T1000 (cell line): ENCODE results near the gene MOG.

ENCODE experiments used
- DNase-seq: peaks from one replicate; lab custom pipeline; 2025; ENCODE audit warnings: mixed read lengths; lab: John Stamatoyannopoulos, UW

The MOG gene

DNA sequence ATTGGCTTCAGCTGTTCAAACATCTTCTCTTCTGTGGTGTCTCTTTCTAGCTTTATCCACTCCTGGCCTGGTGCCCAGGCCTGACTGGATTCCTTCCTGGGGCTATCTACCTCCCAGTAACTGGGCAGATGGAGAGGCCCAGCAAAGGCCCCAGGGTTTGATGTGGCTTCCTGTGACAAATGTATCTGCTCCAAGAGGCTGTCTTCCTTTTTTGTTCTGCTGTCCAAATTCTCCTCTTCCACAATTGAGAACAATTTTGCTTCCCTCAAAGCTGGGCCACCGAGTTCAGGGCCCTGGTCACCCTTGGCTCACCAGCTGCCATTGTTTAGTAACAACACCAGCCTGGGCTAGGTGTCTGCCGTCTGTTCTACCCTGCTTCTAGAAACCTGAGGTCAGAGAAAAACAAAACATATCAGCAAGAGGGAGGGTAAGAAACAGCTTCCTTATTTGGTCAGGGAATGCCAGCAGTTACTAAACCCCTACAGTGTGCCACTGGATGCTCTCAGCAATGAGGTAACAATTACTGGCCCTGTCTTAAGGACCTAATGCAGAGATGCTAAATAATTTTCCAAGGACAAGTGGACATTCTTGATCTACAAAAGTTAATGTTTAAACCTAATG is 20.2 kb downstream of the MOG start:
- DNase-seq = no peak

DNA sequence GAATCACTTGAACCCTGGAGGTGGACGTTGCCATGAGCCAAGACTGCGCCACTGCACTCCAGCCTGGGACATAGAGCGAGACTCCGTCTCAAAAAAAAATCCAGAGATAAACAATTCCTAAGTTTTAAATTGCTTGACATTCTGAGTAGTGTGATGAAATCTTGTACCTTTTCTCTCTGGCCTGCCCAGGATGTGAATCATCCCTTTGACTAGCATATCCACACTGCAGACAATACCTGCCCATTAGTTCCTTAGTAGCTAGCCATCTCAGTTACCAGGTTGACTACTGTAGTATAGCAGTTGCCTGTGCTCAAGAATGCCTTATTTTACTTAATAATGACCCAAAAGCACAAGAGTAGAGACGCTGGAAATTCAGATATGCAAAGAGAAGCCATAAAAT is 21.2 kb downstream of the MOG start:
- no peak for DNase-seq

DNA sequence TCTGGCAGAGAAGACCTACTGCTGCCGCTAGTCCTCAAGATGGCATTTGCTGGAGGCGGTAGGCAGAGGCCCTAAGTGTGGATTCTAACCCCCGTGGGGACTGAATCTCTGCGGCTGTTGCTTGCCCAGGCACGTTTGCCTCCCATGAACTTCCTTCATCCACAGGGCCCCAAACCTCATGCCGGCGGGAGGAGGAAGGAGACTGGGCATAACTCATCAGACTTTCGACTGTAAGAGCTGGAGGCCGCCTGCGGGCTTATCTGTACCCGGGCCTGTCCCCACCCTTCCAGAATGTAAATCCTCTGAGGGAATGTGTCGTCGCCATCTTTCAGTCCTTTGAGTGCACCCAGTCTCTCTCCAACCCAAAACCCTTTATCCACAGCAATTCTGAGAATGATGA is 23.1 kb downstream of the MOG start:
- no peak for DNase-seq

DNA sequence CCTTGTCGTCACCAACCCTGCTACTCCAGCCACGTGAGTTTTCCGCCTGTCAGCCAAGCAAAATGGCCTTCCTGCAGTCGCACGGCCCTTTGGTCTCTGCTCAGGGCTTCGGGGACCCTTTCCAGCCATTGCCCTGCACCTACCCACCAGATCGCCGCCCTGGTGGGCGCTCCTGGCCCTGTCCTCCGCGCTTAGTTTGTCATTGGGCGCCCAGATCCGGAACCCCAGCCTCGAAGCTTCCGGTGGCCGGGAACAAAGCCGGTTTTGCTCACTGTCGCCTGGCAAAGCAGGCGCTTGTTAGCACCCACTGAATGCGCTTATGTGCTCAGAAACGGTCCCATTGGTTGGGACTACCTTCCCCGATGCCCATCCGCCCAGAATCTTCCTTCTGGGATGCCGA is 23.5 kb downstream of the MOG start:
- no peak for DNase-seq

DNA sequence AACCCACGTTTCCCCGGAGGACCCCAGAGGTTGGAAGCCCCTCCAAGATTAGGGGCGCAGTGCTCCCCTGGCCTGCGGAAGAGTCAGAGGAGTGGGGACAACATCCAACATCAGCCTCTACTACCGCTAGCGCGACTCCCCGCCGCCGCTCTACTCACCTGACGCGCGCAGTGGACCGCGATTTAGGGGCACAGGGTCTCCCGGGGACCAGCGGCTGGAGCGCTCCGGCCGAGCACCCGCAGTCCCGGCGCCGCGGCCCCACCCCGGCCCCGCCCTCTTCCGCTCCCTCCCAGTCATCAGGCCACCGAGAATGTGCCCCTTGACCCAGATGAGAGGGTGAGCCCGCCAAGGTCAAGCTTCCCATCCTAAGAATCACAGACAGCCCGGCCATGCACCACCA is 24.0 kb downstream of the MOG start, which contains the start of gene ZFP57:
Gene ZFP57, minus strand, starts transcription at position 249 of the 400 bp plus-strand sequence. CDS start 4,149 bp downstream, outside the sequence.
- no peak for DNase-seq

DNA sequence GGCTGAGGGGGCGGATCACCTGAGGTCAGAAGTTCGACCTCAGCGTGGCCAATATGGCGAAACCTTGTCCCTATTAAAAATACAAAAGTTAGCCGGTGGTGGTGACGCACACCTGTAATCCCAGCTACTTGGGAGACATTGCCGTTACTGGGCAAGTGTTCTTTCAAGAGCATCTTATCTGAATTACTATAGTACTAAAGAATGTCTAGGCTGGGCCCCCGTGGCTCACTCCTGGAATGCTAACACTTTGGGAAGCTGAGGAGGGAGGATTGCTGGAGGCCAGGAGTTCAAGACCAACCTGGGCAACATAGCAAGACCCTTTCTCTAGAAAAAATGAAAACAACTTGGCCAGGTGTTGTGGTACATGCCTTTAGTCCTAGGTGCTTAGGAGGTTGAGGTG is 24.9 kb downstream of the MOG start:
- DNase-seq = no peak

DNA sequence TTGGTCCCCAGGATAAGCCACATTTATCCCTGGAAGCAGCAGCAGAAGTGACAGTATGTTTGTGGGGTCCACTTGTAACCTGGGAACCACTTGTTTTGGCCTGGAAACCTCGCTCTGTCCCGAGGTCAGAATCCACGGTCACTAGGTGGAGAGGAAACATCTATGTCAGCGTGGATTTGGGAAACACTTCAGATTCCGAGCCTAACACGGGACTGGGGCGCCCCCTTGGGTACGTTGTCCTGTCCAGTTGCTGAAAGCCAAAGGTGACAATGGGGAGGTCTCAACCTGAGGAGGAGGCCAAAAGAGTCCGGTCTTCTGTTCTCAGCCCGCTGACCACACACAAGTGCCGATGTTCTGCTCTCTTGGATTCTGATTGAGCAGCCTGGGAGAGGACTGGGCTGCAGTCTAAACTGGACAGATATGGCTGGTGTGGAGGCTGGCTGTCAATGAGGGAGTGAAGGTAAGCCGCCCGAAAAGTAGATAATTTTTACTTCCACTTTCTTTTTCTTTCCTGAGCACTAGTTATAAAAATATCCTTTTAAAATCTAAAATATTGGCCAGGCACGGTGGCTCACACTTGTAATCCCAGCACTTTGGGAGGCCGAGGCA is 28.9 kb downstream of the MOG start:
- no peak for DNase-seq

DNA sequence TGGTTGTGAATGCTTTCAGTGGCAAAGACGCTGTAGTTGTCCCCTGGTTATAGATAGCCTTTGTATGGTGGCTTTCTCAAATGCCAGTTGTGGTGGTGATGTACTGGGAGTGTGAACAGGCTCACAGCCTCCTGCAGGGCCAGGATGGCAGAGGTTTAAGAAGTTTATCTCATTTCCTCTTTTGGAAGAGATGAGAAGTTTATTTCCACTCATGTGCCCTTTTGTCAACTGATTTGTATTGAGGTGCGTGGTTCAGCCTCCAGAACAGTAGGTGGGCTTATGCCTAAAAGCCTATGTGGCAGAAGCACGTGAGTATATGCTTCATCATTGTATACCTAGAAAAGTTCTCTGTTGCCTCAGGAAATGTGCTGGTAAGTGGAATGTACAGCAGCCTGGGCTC is 37.7 kb downstream of the MOG start:
- DNase-seq = no peak

DNA sequence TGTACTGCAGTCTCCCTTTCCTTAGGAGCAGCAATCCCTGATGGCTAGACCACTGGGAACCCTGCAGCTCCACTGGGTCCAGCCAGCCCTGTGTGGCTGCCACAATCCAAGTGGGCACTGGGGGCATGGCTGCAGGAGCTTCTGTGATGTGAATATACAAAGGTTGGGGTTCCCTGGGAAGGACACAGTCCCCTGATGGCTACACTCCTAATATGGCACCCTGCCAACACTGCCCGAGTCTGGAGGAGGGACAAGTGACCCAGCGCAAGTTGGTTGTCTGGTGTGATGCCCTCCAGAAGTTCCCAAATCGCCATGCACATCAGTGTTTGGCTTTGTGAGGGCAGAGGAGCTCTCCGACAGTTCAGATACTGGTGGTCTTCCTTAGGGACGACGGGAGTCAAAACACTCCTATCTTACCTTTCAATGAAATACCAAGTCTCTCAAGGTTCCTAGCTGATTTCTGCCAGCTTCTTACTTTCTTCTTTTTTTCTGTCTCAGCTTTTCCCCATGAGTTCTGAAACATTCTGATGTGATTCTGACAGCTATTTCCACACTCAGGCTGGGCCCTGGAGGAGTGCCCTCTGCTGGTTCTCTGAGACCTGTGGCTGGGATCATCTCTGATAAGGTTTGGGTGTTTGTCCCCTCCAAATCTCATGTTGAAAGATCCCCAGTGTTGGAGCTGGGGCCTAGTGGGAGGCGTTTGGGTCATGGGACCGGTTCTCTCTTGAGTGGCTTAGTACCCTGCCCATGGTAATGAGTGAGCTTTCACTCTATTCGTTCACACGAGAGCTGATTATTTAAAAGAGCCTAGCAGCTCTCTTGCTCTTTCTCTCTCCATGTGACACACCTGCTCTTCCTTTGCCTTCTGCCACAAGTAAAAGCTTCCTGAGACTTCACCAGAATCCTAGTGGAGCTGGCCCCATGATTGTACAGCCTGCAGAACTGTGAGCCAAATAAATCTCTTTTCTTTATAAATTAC is 39.5 kb downstream of the MOG start:
- DNase-seq = no peak

DNA sequence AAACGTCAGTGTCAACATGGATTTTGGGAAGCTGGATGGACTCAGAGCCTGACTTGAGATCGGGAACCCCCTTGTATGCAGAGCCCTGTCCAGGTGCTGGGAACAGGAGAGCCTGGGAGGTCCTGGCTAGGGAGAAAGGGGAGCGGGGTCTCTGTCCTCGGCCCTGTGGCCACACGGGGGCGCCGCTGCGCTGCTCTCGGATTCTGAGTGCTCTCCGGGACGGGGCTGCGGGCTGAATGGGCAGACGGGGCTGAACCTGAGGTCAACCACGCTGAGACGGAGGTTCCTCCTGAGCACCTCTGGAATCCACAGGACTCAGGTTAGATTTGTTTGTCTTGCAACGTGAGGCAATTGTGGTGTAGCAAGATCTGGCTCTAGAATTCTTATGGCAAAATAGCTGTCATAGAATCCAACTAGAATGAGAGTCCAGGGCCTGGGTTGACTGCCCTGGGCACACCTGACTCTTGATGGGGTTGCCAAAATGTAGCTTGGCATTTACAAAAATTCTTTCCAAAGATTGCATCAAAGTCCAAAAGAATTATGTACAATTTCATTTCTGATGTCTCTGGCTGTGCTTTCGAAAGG is 45.7 kb downstream of the MOG start:
- DNase-seq = no peak

DNA sequence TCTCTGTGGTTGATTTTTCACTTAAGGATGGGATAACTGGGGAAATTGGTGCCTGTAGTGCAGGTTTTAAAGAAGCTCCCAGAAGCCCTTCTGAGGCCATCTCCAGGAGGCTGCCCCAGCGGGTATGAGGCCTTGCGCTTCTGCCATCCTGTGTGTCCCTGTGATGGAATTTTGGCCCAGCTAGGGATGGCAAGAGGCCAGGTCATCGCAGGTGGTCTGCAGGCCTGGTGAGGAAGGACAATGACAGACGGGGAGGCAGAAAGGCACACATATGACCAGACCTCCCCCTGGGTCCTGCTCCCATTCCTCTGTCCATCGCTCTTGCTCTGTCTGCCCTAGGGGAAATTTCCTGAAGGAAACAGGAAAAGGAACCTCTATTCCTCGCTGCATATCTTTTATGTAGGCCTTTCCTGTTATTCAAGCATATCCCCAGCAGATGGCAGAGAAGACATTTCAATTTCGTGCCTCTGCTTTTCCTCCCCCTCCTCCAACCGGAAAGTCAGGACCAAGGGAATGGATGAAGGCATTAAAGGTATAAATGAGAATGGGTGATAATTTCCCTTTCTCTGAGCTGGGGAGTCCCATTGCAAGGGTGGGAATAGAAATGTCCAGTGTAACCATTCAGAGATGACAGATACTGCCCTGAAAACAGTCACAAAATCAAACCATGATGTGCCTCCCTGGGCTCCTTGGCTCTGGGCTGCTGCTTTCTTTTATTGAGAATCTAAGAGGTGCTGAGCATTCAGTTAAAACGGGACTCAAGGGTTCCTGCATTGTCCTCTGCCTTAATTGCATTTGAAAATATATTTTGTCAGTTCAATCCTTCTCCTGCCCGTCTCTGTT is 48.7 kb downstream of the MOG start:
- DNase-seq = no peak

DNA sequence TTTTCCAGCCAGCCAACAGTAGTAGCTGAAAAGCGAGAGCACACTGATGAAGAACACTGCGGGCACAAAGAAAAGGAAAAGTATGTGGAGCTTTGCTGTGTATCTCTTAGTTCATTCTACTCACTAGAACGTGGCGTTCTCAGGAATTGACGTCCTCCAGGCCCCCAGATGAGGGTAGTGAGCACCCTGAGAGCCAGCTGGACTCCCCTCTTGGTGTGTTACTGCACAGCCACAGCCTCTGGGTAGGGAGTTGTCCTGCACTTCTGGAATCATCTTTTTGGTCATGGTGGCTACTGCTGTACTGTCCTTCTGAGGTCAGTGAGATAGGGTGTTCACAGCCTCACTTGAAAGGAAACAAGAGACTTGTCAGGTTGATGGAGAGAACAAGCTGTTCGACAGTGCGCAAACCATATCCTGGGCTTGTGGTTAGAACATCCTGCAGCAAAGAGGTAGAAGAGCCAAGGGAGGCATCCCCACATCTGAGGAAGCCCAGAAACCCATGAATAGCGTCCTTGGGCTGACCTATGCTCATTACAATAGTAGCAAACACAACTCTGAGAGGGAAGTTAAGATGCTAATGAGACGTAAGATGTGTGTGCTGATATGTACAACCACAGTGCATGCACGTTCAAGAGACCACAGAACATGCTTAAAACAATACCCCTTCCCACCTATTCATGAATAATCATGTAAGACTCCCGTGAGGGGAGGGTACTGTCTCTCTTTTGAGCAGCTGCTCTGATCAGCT is 51.7 kb downstream of the MOG start:
- DNase-seq = no peak

DNA sequence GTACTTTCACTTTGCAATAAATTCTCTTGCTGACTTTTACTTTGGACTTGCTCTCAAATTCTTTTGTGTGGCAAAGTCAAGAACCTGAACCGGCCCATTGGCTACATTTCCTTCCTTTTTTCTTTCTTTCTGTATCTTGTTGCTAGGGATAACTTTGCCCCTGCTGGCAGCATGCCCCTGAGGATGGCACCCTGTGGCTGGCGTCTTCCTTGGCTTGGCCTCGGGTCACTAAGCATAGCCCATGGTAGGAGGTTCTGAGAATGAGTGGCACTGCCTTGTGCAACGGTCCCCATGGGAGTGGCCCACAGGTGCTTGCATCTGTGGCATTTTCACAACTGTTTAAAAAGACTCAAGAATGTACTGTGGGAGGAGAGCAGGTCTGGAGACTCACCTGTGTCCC is 52.3 kb downstream of the MOG start:
- DNase-seq = no peak

DNA sequence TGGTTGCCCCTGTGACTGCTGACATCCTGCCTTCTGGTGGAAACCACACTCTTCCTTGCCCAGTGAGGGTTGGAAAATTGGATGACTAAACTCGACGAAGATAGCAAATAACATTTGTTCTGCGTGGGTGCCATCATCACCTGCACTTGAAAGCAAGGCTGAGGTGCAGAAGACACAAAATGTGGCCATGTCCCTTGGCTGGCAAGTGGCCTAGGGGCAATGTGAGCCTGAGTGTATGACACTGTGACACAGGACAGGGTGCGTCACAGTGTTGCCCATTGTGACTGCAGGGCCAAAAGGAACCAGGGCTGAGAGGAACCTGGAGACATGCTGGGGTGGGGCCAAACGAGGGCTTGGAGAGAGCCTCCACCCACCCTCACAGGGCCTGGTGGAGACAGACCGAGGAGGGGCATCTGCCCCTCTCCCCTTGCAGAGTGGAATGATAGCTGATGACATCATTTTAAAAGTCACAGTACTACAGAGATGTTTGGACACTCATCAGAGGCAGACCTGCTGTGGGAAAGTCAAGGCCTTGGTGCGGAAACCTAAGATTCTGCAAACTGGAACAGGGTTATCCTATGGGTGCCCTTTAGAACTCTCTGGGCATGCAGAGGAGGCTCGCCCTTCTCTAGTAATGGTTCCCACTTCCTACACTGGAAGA is 53.5 kb downstream of the MOG start:
- no peak for DNase-seq

DNA sequence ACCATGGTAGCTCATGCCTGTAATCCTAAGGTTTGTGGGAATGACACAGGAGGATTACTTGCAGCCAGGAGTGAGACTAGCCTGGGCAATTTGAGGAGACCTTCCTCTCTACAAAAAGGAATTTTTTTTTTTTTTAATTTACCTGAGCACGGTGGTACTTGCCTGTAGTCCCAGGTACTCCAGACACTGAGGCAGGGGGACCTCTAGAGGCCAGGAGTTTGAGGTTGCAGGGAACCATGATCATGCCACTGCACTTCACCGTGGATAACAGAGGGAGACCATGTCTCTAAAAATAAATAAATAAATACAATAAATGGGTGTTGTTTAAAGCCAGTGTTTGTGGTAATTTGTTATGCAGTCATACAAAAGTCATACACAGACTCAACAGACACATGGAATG is 64.0 kb downstream of the MOG start:
- no peak for DNase-seq
